ENCODE measurements around the gene HM13. TPM values are rescaled to one million over a fixed set of nuclear protein-coding genes. Genes with fewer than 3 reads are reported as not detected.

Gene HM13
- total and polyA plus RNA-seq, 2 of the 13 experiments (the other 11 are each of a cell fraction or from before 2014, with no cell fraction given), result 118 to 243 TPM

- TF ChIP-seq ZHX2 (IDR thresholded peaks at IDR 0.05; ENCODE audit: low read depth) (no peak), ZHX2 (CRISPR knock-in tag; IDR thresholded peaks at IDR 0.05; ENCODE audit: borderline replicate concordance) (no peak; the same call in 1 of the 2 replicates), ZNF75D (CRISPR knock-in tag; IDR thresholded peaks at IDR 0.05; ENCODE audit: borderline replicate concordance) (0 out of 2 replicates have a peak, but pooled peaks have one; percentile 13), AHDC1 (CRISPR knock-in tag; IDR thresholded peaks at IDR 0.05; ENCODE audit: borderline replicate concordance) (no peak), HMG20A (CRISPR knock-in tag; IDR thresholded peaks at IDR 0.05; ENCODE audit: borderline replicate concordance) (0 out of 2 replicates have a peak, but pooled peaks have one; percentile 31), MTF2 (CRISPR knock-in tag; IDR thresholded peaks at IDR 0.05; ENCODE audit: borderline replicate concordance) (no peak), ZFP90 (CRISPR knock-in tag; IDR thresholded peaks at IDR 0.05; ENCODE audit: borderline replicate concordance) (peak; percentile 88), MTA3 (CRISPR knock-in tag; IDR thresholded peaks at IDR 0.05) (no peak), HCFC1 (IDR thresholded peaks at IDR 0.05; ENCODE audit: low read depth, low read length) (no peak), CEBPZ (IDR thresholded peaks at IDR 0.05; ENCODE audit: low read length) (no peak), ZNF605 (CRISPR knock-in tag; IDR thresholded peaks at IDR 0.05) (no peak), ADNP (CRISPR knock-in tag; IDR thresholded peaks at IDR 0.05) (peak; percentile 70; the same call in 1 of the 2 replicates), ATF3 (CRISPR knock-in tag; IDR thresholded peaks at IDR 0.05) (no peak; the same call in 1 of the 2 replicates)
These were observed 81.6 kb downstream of the HM13 start (continued) for GRCh38 chr20:31595654-31596411.

Data from HepG2 (cell line).